Left lung (tissue), 10 donors: ENCODE data around the gene LRRFIP2. TPM values are rescaled to one million over a fixed set of nuclear protein-coding genes. Genes with fewer than 3 reads are reported as not detected.

Source experiments
- ATAC-seq: fragments of 200-7000 bp; cut with Tn5 transposase; one replicate; pipeline ENCODE4 v1.9.1; 2020; ENCODE audit warnings: moderate library complexity
- DNase-seq, 4 donors: peaks; one replicate each; pipeline ENCODE4 v3.0.0-alpha.2; 2013 to 2020
- H3K27ac ChIP-seq, 2 donors: fragments of 200-600 bp; sonication (generic) in 1 of 2; one replicate each; pipeline versions ENCODE4 v1.5.0 to v1.8.0; 2020 to 2021
- H3K27me3 ChIP-seq, 2 donors: fragments of 200-600 bp; sonication (generic) in 1 of 2; one replicate each; pipeline versions ENCODE4 v1.5.0 to v1.8.0; 2020 to 2021
- H3K36me3 ChIP-seq, 2 donors: fragments of 200-600 bp; sonication (generic) in 1 of 2; one replicate each; pipeline versions ENCODE4 v1.5.0 to v1.8.0; 2020 to 2021
- H3K4me1 ChIP-seq, 2 donors: fragments of 200-600 bp; one replicate each; pipeline ENCODE4 v1.8.0; 2021
- H3K4me3 ChIP-seq, 2 donors: fragments of 200-600 bp; sonication (generic) in 1 of 2; one replicate each; pipeline versions ENCODE4 v1.5.0 to v1.8.0; 2020 to 2021; ENCODE audit warnings: mild to moderate bottlenecking in 1 of 2
- H3K9me3 ChIP-seq, 2 donors: fragments of 200-600 bp; sonication (generic) in 1 of 2; one replicate each; pipeline versions ENCODE4 v1.5.0 to v1.8.0; 2020 to 2021
- CTCF ChIP-seq, 2 donors: fragments of 200-600 bp; sonication (generic) in 1 of 2; IDR thresholded peaks; one replicate each; pipeline versions ENCODE4 v1.5.0 to v1.8.0; 2021; ENCODE audit warnings: antibody characterized with exemption in 2 of 2
- intact Hi-C, 2 donors: fragments of 100-400 bp; cut with DNase I; formaldehyde crosslinking; loops; one replicate each; pipeline versions ENCODE4 v1.11.2 to v1.14.2; 2022
- polyA plus RNA-seq, 6 donors: library from polyadenylated mRNA; unstranded; fragments of 120-200 nt; gene quantifications; one replicate each; pipeline ENCODE4 v1.2.1, GENCODE V29; 2013; ENCODE audit not compliant: insufficient read length in 6 of 6
- total RNA-seq, 2 donors: library from RNA; stranded (reverse); fragmentation: NEBNext Ultra II Directional; extraction: Animal tissue kit (Norgen Biotek cat#: 25700); gene quantifications; one replicate each; pipeline ENCODE4 v1.2.1, GENCODE V29; 2021
- donor health status: DM: no; HTN: yes; CAD: no.
- donor health status: DM: no; HTN: no; CAD: no.

Gene LRRFIP2
- total and polyA plus RNA-seq, 8 donors, result 52.6 to 76.3 (median 66.0) TPM

- no peak for TF ChIP-seq CTCF (IDR thresholded peaks at IDR 0.05)
- no peak overlapping the region for H3K4me3 ChIP-seq
- DNase-seq (no peak), ATAC-seq (no peak)
- H3K4me1 ChIP-seq, result no peaks in the 10 kb centered on the region
- intact Hi-C loops, result no loop called here
- H3K9me3 ChIP-seq, result no peaks in the 10 kb centered on the region
- no peak overlapping the region for H3K27ac ChIP-seq
- H3K36me3 ChIP-seq, result peaks cover 0 to 35% of the 10 kb centered on the region in 2 donors
- no peaks in the 10 kb centered on the region for H3K27me3 ChIP-seq
These were observed 87.5 kb downstream of the LRRFIP2 start for GRCh38 chr3:37086918-37087317.

GRCh38 chr3:37082317-37082716 lies 92.1 kb downstream of the LRRFIP2 start:
- TF ChIP-seq CTCF (IDR thresholded peaks at IDR 0.05), result no peak
- H3K36me3 ChIP-seq, result peaks cover 0 to 48% of the 10 kb centered on the region in 2 donors
- no peak overlapping the region for H3K4me3 ChIP-seq
- no peaks in the 10 kb centered on the region for H3K4me1 ChIP-seq
- DNase-seq, result no peak
- no peak overlapping the region for H3K27ac ChIP-seq
- intact Hi-C loops, result no loop called here
- ATAC-seq, result no peak
- no peaks in the 10 kb centered on the region for H3K9me3 ChIP-seq
- H3K27me3 ChIP-seq, result no peaks in the 10 kb centered on the region

- ATAC-seq, result no peak
- Histone ChIP-seq H3K27me3 (no peaks in the 10 kb centered on the region), H3K27ac (no peak overlapping the region), H3K9me3 (no peaks in the 10 kb centered on the region), H3K4me3 (no peak overlapping the region), H3K4me1 (peaks cover 0 to 5% of the 10 kb centered on the region in 2 donors), H3K36me3 (peaks cover 0 to 56% of the 10 kb centered on the region in 2 donors)
- intact Hi-C loops, result no loop called here
- DNase-seq, result no peak
- no peak for TF ChIP-seq CTCF (IDR thresholded peaks at IDR 0.05)
These were observed 98.4 kb downstream of the LRRFIP2 start for GRCh38 chr3:37075955-37076354.

GRCh38 chr3:37074178-37074577 lies 100.2 kb downstream of the LRRFIP2 start:
- ATAC-seq, result no peak
- no peaks in the 10 kb centered on the region for H3K27me3 ChIP-seq
- intact Hi-C loops, result no loop called here
- no peak for TF ChIP-seq CTCF (IDR thresholded peaks at IDR 0.05)
- H3K4me1 ChIP-seq, result peaks cover 0 to 5% of the 10 kb centered on the region in 2 donors
- no peak overlapping the region for H3K4me3 ChIP-seq
- no peak for DNase-seq
- peaks cover 0 to 42% of the 10 kb centered on the region in 2 donors for H3K36me3 ChIP-seq
- no peak overlapping the region for H3K27ac ChIP-seq
- H3K9me3 ChIP-seq, result no peaks in the 10 kb centered on the region

GRCh38 chr3:37072892-37073291 lies 101.5 kb downstream of the LRRFIP2 start:
- Histone ChIP-seq H3K4me1 (peaks cover 3 to 5% of the 10 kb centered on the region in 2 donors), H3K27me3 (no peaks in the 10 kb centered on the region), H3K9me3 (no peaks in the 10 kb centered on the region), H3K27ac (peak overlapping the region; percentile 24 to 53), H3K4me3 (no peak overlapping the region), H3K36me3 (peaks cover 0 to 53% of the 10 kb centered on the region in 2 donors)
- peak in 2 of 4 donors; percentile 55 to 77 for DNase-seq
- ATAC-seq, result no peak
- intact Hi-C loops, result no loop called here
- TF ChIP-seq CTCF (IDR thresholded peaks at IDR 0.05), result no peak
